ENCODE data around the gene FAM9A. TPM values are rescaled to one million over a fixed set of nuclear protein-coding genes. Genes with fewer than 3 reads are reported as not detected.

FAM9A gene
- total and polyA plus RNA-seq, 2 donors (not counting 1 experiment from before 2014, with no cell fraction given), result not detected

- H3K4me1 ChIP-seq (ENCODE audit: control insufficient read depth, extremely low read depth, insufficient read depth, low read length), result no peaks in the 10 kb centered on the region
- H3K27ac ChIP-seq (ENCODE audit: insufficient read depth, low read length), result no peak overlapping the region
- H3K36me3 ChIP-seq (ENCODE audit: control insufficient read depth, insufficient read depth, low read length), result no peaks in the 10 kb centered on the region
- H3K4me3 ChIP-seq (replicated peaks in 1 of 4; ENCODE audit: control extremely low read depth in 1 of 4, insufficient read depth in 1 of 4, low read depth in 3 of 4, low read length in 4 of 4), result no peak overlapping the region
- no peak overlapping the region for H2AFZ ChIP-seq (ENCODE audit: low read length)
- no peaks in the 10 kb centered on the region for H3K9me3 ChIP-seq (ENCODE audit: control insufficient read depth, insufficient read depth, low read depth, low read length)
- H4K20me1 ChIP-seq (ENCODE audit: control insufficient read depth, extremely low read depth, insufficient read depth, low read length), result no peaks in the 10 kb centered on the region
- H3K79me2 ChIP-seq (ENCODE audit: control insufficient read depth, insufficient read depth, low read length), result no peaks in the 10 kb centered on the region
- H3K4me2 ChIP-seq (ENCODE audit: extremely low read depth, insufficient read depth, low read length), result no peak overlapping the region
- TF ChIP-seq CTCF (conservative IDR thresholded peaks at IDR 0.05 in 1 of 2, IDR thresholded peaks at IDR 0.05 in 1 of 2; ENCODE audit: low read depth in 1 of 2, low read length in 2 of 2) (no peak), EZH2 (IDR thresholded peaks at IDR 0.05; ENCODE audit: low read length, missing control alignments) (no peak)
- H3K27me3 ChIP-seq (ENCODE audit: control insufficient read depth, insufficient read depth, low read length), result no peaks in the 10 kb centered on the region
- no peak overlapping the region for H3K9ac ChIP-seq (ENCODE audit: insufficient read depth, low read length)
- no peak for DNase-seq (ENCODE audit: low read depth in 2 of 2)
Observed at GRCh38 chrX:8813036-8813435, 11.9 kb upstream of the FAM9A start.

GRCh38 chrX:8811611-8812010, 10.4 kb upstream of the FAM9A start:
- Histone ChIP-seq H3K4me3 (replicated peaks in 1 of 4; ENCODE audit: control extremely low read depth in 1 of 4, insufficient read depth in 1 of 4, low read depth in 3 of 4, low read length in 4 of 4) (no peak overlapping the region), H3K27me3 (ENCODE audit: control insufficient read depth, insufficient read depth, low read length) (no peaks in the 10 kb centered on the region), H3K36me3 (ENCODE audit: control insufficient read depth, insufficient read depth, low read length) (no peaks in the 10 kb centered on the region), H2AFZ (ENCODE audit: low read length) (no peak overlapping the region), H3K9ac (ENCODE audit: insufficient read depth, low read length) (no peak overlapping the region), H3K27ac (ENCODE audit: insufficient read depth, low read length) (no peak overlapping the region), H4K20me1 (ENCODE audit: control insufficient read depth, extremely low read depth, insufficient read depth, low read length) (no peaks in the 10 kb centered on the region), H3K79me2 (ENCODE audit: control insufficient read depth, insufficient read depth, low read length) (no peaks in the 10 kb centered on the region), H3K4me1 (ENCODE audit: control insufficient read depth, extremely low read depth, insufficient read depth, low read length) (no peaks in the 10 kb centered on the region), H3K4me2 (ENCODE audit: extremely low read depth, insufficient read depth, low read length) (no peak overlapping the region), H3K9me3 (ENCODE audit: control insufficient read depth, insufficient read depth, low read depth, low read length) (no peaks in the 10 kb centered on the region)
- no peak for TF ChIP-seq EZH2 (IDR thresholded peaks at IDR 0.05; ENCODE audit: low read length, missing control alignments)
- TF ChIP-seq CTCF (conservative IDR thresholded peaks at IDR 0.05 in 1 of 2, IDR thresholded peaks at IDR 0.05 in 1 of 2; ENCODE audit: low read depth in 1 of 2, low read length in 2 of 2), result no peak
- no peak for DNase-seq (ENCODE audit: low read depth in 2 of 2)

GRCh38 chrX:8808661-8809060, 7.5 kb upstream of the FAM9A start:
- H3K36me3 ChIP-seq (ENCODE audit: control insufficient read depth, insufficient read depth, low read length), result no peaks in the 10 kb centered on the region
- no peak overlapping the region for H3K4me2 ChIP-seq (ENCODE audit: extremely low read depth, insufficient read depth, low read length)
- no peaks in the 10 kb centered on the region for H4K20me1 ChIP-seq (ENCODE audit: control insufficient read depth, extremely low read depth, insufficient read depth, low read length)
- H3K9me3 ChIP-seq (ENCODE audit: control insufficient read depth, insufficient read depth, low read depth, low read length), result no peaks in the 10 kb centered on the region
- TF ChIP-seq CTCF (conservative IDR thresholded peaks at IDR 0.05 in 1 of 2, IDR thresholded peaks at IDR 0.05 in 1 of 2; ENCODE audit: low read depth in 1 of 2, low read length in 2 of 2) (no peak), EZH2 (IDR thresholded peaks at IDR 0.05; ENCODE audit: low read length, missing control alignments) (no peak)
- H3K9ac ChIP-seq (ENCODE audit: insufficient read depth, low read length), result no peak overlapping the region
- no peaks in the 10 kb centered on the region for H3K4me1 ChIP-seq (ENCODE audit: control insufficient read depth, extremely low read depth, insufficient read depth, low read length)
- H2AFZ ChIP-seq (ENCODE audit: low read length), result no peak overlapping the region
- H3K27me3 ChIP-seq (ENCODE audit: control insufficient read depth, insufficient read depth, low read length), result no peaks in the 10 kb centered on the region
- DNase-seq (ENCODE audit: low read depth in 2 of 2), result no peak
- H3K4me3 ChIP-seq (replicated peaks in 1 of 4; ENCODE audit: control extremely low read depth in 1 of 4, insufficient read depth in 1 of 4, low read depth in 3 of 4, low read length in 4 of 4), result no peak overlapping the region
- no peak overlapping the region for H3K27ac ChIP-seq (ENCODE audit: insufficient read depth, low read length)
- no peaks in the 10 kb centered on the region for H3K79me2 ChIP-seq (ENCODE audit: control insufficient read depth, insufficient read depth, low read length)
